Measurements from ENCODE around the gene ZDHHC14.

- TF ChIP-seq, protein P1, sequence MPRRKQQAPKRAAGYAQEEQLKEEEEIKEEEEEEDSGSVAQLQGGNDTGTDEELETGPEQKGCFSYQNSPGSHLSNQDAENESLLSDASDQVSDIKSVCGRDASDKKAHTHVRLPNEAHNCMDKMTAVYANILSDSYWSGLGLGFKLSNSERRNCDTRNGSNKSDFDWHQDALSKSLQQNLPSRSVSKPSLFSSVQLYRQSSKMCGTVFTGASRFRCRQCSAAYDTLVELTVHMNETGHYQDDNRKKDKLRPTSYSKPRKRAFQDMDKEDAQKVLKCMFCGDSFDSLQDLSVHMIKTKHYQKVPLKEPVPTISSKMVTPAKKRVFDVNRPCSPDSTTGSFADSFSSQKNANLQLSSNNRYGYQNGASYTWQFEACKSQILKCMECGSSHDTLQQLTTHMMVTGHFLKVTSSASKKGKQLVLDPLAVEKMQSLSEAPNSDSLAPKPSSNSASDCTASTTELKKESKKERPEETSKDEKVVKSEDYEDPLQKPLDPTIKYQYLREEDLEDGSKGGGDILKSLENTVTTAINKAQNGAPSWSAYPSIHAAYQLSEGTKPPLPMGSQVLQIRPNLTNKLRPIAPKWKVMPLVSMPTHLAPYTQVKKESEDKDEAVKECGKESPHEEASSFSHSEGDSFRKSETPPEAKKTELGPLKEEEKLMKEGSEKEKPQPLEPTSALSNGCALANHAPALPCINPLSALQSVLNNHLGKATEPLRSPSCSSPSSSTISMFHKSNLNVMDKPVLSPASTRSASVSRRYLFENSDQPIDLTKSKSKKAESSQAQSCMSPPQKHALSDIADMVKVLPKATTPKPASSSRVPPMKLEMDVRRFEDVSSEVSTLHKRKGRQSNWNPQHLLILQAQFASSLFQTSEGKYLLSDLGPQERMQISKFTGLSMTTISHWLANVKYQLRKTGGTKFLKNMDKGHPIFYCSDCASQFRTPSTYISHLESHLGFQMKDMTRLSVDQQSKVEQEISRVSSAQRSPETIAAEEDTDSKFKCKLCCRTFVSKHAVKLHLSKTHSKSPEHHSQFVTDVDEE (CRISPR knock-in tag; IDR thresholded peaks at IDR 0.05), result no peak
- TF ChIP-seq SNAI2 (CRISPR knock-in tag; IDR thresholded peaks at IDR 0.05) (no peak), TOX (CRISPR knock-in tag; IDR thresholded peaks at IDR 0.05; ENCODE audit: borderline replicate concordance) (no peak), PPARA (CRISPR knock-in tag; IDR thresholded peaks at IDR 0.05; ENCODE audit: borderline replicate concordance) (no peak), TCF4 (CRISPR knock-in tag; IDR thresholded peaks at IDR 0.05; ENCODE audit: borderline replicate concordance) (no peak), CSRNP3 (CRISPR knock-in tag; IDR thresholded peaks at IDR 0.05) (no peak), RARB (CRISPR knock-in tag; IDR thresholded peaks at IDR 0.05) (no peak), ZNF565 (CRISPR knock-in tag; conservative IDR thresholded peaks at IDR 0.05; ENCODE audit: low read depth) (no peak), GLIS3 (CRISPR knock-in tag; IDR thresholded peaks at IDR 0.05) (no peak), ARNTL (CRISPR knock-in tag; IDR thresholded peaks at IDR 0.05; ENCODE audit: borderline replicate concordance, low read depth) (no peak), ZFP3 (CRISPR knock-in tag; IDR thresholded peaks at IDR 0.05) (no peak), ISL1 (CRISPR knock-in tag; IDR thresholded peaks at IDR 0.05) (no peak)
- TF ChIP-seq, protein P2, sequence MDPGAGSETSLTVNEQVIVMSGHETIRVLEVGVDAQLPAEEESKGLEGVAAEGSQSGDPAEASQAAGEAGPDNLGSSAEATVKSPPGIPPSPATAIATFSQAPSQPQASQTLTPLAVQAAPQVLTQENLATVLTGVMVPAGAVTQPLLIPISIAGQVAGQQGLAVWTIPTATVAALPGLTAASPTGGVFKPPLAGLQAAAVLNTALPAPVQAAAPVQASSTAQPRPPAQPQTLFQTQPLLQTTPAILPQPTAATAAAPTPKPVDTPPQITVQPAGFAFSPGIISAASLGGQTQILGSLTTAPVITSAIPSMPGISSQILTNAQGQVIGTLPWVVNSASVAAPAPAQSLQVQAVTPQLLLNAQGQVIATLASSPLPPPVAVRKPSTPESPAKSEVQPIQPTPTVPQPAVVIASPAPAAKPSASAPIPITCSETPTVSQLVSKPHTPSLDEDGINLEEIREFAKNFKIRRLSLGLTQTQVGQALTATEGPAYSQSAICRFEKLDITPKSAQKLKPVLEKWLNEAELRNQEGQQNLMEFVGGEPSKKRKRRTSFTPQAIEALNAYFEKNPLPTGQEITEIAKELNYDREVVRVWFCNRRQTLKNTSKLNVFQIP (CRISPR knock-in tag; IDR thresholded peaks at IDR 0.05; ENCODE audit: borderline replicate concordance, low read depth), result no peak
Observed at GRCh38 chr6:157386023-157386422, 5.0 kb downstream of the ZDHHC14 start.

Measured in SK-N-SH treated with all-trans-retinoic acid at 6 μM for 48 hours (cell line).